Glomerular visceral epithelial cell (primary cell): ENCODE measurements around the gene ADCY5.

Experiments used
- DNase-seq: peaks from one replicate; pipeline ENCODE4 v3.0.0-alpha.2; 2016; ENCODE audit errors: extremely low spot score

Gene ADCY5

GRCh38 chr3:123326531-123326930 lies 122.4 kb downstream of the ADCY5 start:
- DNase-seq = no peak

- DNase-seq = no peak
Observed at GRCh38 chr3:123325766-123326256, 123.1 kb downstream of the ADCY5 start.

- no peak for DNase-seq
Observed at GRCh38 chr3:123324880-123325765, 123.8 kb downstream of the ADCY5 start.

GRCh38 chr3:123323781-123324180 lies 125.1 kb downstream of the ADCY5 start:
- no peak for DNase-seq

GRCh38 chr3:123322866-123323265 lies 126.0 kb downstream of the ADCY5 start:
- DNase-seq = no peak

GRCh38 chr3:123321806-123322205 lies 127.1 kb downstream of the ADCY5 start:
- DNase-seq = no peak

GRCh38 chr3:123320221-123320620 lies 128.7 kb downstream of the ADCY5 start:
- DNase-seq = no peak

GRCh38 chr3:123319760-123320159 lies 129.1 kb downstream of the ADCY5 start:
- no peak for DNase-seq

GRCh38 chr3:123318374-123318773 lies 130.5 kb downstream of the ADCY5 start:
- DNase-seq = no peak

- no peak for DNase-seq
Observed at GRCh38 chr3:123317716-123318115, 131.2 kb downstream of the ADCY5 start.

- no peak for DNase-seq
Observed at GRCh38 chr3:123315271-123315595, 133.7 kb downstream of the ADCY5 start.

- DNase-seq = no peak
Observed at GRCh38 chr3:123314359-123315270, 134.3 kb downstream of the ADCY5 start.

GRCh38 chr3:123313889-123314288 lies 135.0 kb downstream of the ADCY5 start:
- DNase-seq = no peak

GRCh38 chr3:123312331-123313265 lies 136.3 kb downstream of the ADCY5 start:
- DNase-seq = no peak

- no peak for DNase-seq
Observed at GRCh38 chr3:123311201-123311600, 137.7 kb downstream of the ADCY5 start.

- DNase-seq = no peak
Observed at GRCh38 chr3:123310741-123311140, 138.1 kb downstream of the ADCY5 start.

GRCh38 chr3:123310186-123310585 lies 138.7 kb downstream of the ADCY5 start:
- no peak for DNase-seq

- no peak for DNase-seq
Observed at GRCh38 chr3:123307064-123307463, 141.8 kb downstream of the ADCY5 start.

GRCh38 chr3:123305192-123305591 lies 143.7 kb downstream of the ADCY5 start:
- no peak for DNase-seq

- DNase-seq = no peak
Observed at GRCh38 chr3:123303976-123304560, 144.8 kb downstream of the ADCY5 start.

GRCh38 chr3:123302961-123303360 lies 145.9 kb downstream of the ADCY5 start:
- DNase-seq = no peak
